HepG2 (cell line): ENCODE results near the gene METTL22. TPM values are rescaled to one million over a fixed set of nuclear protein-coding genes. Genes with fewer than 3 reads are reported as not detected.

Experiments
- ATAC-seq: fragments of 200-7000 bp; cut with Tn5 transposase; 3 replicates; pipeline ENCODE4 v1.9.1; 2020; ENCODE audit warnings: mild to moderate bottlenecking, moderate library complexity
- BruUV-seq: library from RNA; stranded (reverse); fragments of 400-500 nt; replicated peaks from 2 replicates; lab custom pipeline; 2021; lab: Mats Ljungman, UMichigan
- CTCF ChIA-PET: fragments of 300-600 bp; formaldehyde crosslinking; extraction: SDS; loops from one replicate; lab custom pipeline; 2021; ENCODE audit warnings: low total read pairs, inconsistent platforms, low intra/inter-chr PET ratio; lab: Yijun Ruan, JAX
- POLR2A ChIA-PET: fragments of 350-600 bp; sonication (Branson Sonifier 250); formaldehyde crosslinking; loops from one replicate; lab custom pipeline; 2020; ENCODE audit warnings: antibody characterized with exemption, inconsistent platforms; lab: Yijun Ruan, JAX
- DNase-seq: peaks from one replicate; pipeline ENCODE4 v3.0.0-alpha.2; 2015; ENCODE audit warnings: low spot score
- FAIRE-seq: peaks from 3 replicates; lab custom pipeline; 2011; peaks lifted over from hg19 to GRCh38; lab: Jason Lieb, UNC
- H2AFZ ChIP-seq: one replicate; pipeline ENCODE4 v1.6.1; 2011; ENCODE audit warnings: low read length, inconsistent platforms
- H3K27ac ChIP-seq: fragments of 300-600 bp; 3 replicates; pipeline ENCODE4 v1.8.0; 2011; ENCODE audit warnings: mixed run types, mild to moderate bottlenecking, mixed read lengths, low read length, inconsistent platforms; ENCODE audit not compliant: insufficient read depth; ENCODE audit errors: extremely low read length
- H3K27me3 ChIP-seq, 2 experiments: fragments of 200-600 bp in 1 of 2; 2 replicates in 1 of 2; 3 replicates in 1 of 2; pipeline versions ENCODE4 v1.6.0 to v1.8.0; 2011; ENCODE audit warnings: low read length in 2 of 2, mild to moderate bottlenecking in 2 of 2, moderate library complexity in 2 of 2, inconsistent platforms in 1 of 2; ENCODE audit not compliant: insufficient read depth in 2 of 2, control insufficient read depth in 1 of 2
- H3K36me3 ChIP-seq, 2 experiments: fragments of 200-600 bp in 1 of 2; replicated peaks in 1 of 2; 2 replicates in 1 of 2; 3 replicates in 1 of 2; pipeline versions ENCODE4 v1.5.1 to v1.8.0; 2011; ENCODE audit warnings: low read length in 2 of 2, inconsistent platforms in 1 of 2; ENCODE audit not compliant: insufficient read depth in 2 of 2, control insufficient read depth in 1 of 2
- H3K4me1 ChIP-seq: 2 replicates; pipeline ENCODE4 v1.5.1; 2012; ENCODE audit warnings: low read length, inconsistent platforms; ENCODE audit not compliant: insufficient read depth
- H3K4me2 ChIP-seq: 2 replicates; pipeline ENCODE4 v1.6.0; 2011; ENCODE audit warnings: low read depth, low read length, inconsistent platforms
- H3K4me3 ChIP-seq, 3 experiments: fragments of 200-600 bp in 1 of 3; sonication (generic), shearing (Covaris generic) in 1 of 3; replicated peaks in 1 of 3; 2 replicates each; pipeline ENCODE4 v1.5.1; 2011 to 2016; ENCODE audit warnings: low read length in 3 of 3, inconsistent platforms in 2 of 3, low read depth in 2 of 3, mild to moderate bottlenecking in 2 of 3, control low read depth in 1 of 3, mixed read lengths in 1 of 3; ENCODE audit not compliant: insufficient read depth in 1 of 3
- H3K79me2 ChIP-seq: one replicate; pipeline ENCODE4 v1.6.1; 2011; ENCODE audit warnings: low read length, inconsistent platforms; ENCODE audit not compliant: insufficient read depth
- H3K9ac ChIP-seq: 2 replicates; pipeline ENCODE4 v1.6.0; 2011; ENCODE audit warnings: mild to moderate bottlenecking, low read depth, low read length, inconsistent platforms; ENCODE audit not compliant: insufficient read depth
- H3K9me3 ChIP-seq: 2 replicates; pipeline ENCODE4 v1.5.1; 2012; ENCODE audit warnings: mild to moderate bottlenecking, low read length
- H4K20me1 ChIP-seq: 2 replicates; pipeline ENCODE4 v1.6.0; 2011; ENCODE audit warnings: inconsistent platforms, mild to moderate bottlenecking, low read length, moderate library complexity; ENCODE audit not compliant: insufficient read depth
- ISL2 ChIP-seq: sonication (generic); formaldehyde crosslinking; IDR thresholded peaks from 2 replicates; pipeline ENCODE4 v1.5.0; 2020; ENCODE audit warnings: missing genetic modification reagents
- LCORL ChIP-seq, 2 experiments: fragments of 450-650 bp in 1 of 2; sonication (generic) in 1 of 2; formaldehyde crosslinking in 1 of 2; IDR thresholded peaks; 2 replicates each; pipeline versions ENCODE4 v1.5.0 to v1.6.1; 2017 to 2020; ENCODE audit warnings: antibody characterized with exemption in 1 of 2, missing genetic modification reagents in 1 of 2
- MAFG ChIP-seq: sonication (generic); formaldehyde crosslinking; IDR thresholded peaks from 2 replicates; pipeline ENCODE4 v1.5.1; 2020; ENCODE audit warnings: mild to moderate bottlenecking, missing genetic modification reagents
- RXRA ChIP-seq: sonication (generic); formaldehyde crosslinking; IDR thresholded peaks from 2 replicates; pipeline ENCODE4 v1.5.1; 2020; ENCODE audit warnings: missing genetic modification reagents
- U2AF1 ChIP-seq: fragments of 200-400 bp; formaldehyde crosslinking; optimal IDR thresholded peaks from 2 replicates; pipeline ENCODE3; 2017; ENCODE audit warnings: mild to moderate bottlenecking, low read depth, low read length
- ZBTB4 ChIP-seq: sonication (generic); formaldehyde crosslinking; IDR thresholded peaks from 2 replicates; pipeline ENCODE4 v1.4.0; 2020; ENCODE audit warnings: missing genetic modification reagents, mild to moderate bottlenecking, borderline replicate concordance
- WGBS: methylation state at CpG from one replicate; pipeline ENCODE4 v1.1.6; 2017; ENCODE audit warnings: low lambda C conversion rate; 5-methylcytosine and 5-hydroxymethylcytosine counted together
- in situ Hi-C: cut with HindIII; loops from 2 replicates; pipeline ENCODE4 v1.10.0; 2017; ENCODE audit warnings: low pct_unique_long_range_greater_than_20kb; ENCODE audit not compliant: extremely low pct_ligation_motif_present
- intact Hi-C: fragments of 100-400 bp; cut with micrococcal nuclease; formaldehyde crosslinking; loops from one replicate; pipeline ENCODE4 v1.10.0; 2022; ENCODE audit not compliant: unreplicated experiment
- polyA plus RNA-seq, 8 experiments: library from polyadenylated mRNA; depleted of rRNA in 3 of 8; stranded (reverse) in 7 of 8; unstranded in 1 of 8; fragments of >200 nt; fragmentation: Illumina TruSeq in 4 of 8; extraction: Trizol in 4 of 8; gene quantifications; 2 replicates each; pipeline versions ENCODE4 v1.2.1 to v1.2.3, GENCODE V29; 2011 to 2016; ENCODE audit warnings: low read depth in 4 of 8, missing spikeins in 1 of 8, mixed read lengths in 1 of 8; ENCODE audit not compliant: insufficient read depth in 1 of 8
- total RNA-seq, 5 experiments: library from RNA; depleted of rRNA; stranded (reverse); fragments of >200 nt; fragmentation: Illumina TruSeq; extraction: Trizol; gene quantifications; 2 replicates each; pipeline ENCODE4 v1.2.3, GENCODE V29; 2016; ENCODE audit warnings: low read depth in 1 of 5
- TF ChIP-seq, protein P1 (sequence below): sonication (generic); formaldehyde crosslinking; IDR thresholded peaks from 2 replicates; pipeline ENCODE4 v1.8.0; 2022; ENCODE audit warnings: mild to moderate bottlenecking, missing genetic modification reagents
- TF ChIP-seq, protein P2 (sequence below): sonication (generic); formaldehyde crosslinking; IDR thresholded peaks from 2 replicates; pipeline ENCODE4 v1.4.0; 2020; ENCODE audit warnings: missing genetic modification reagents; ENCODE audit errors: not compliant biosample characterization

The METTL22 gene
- total and polyA plus RNA-seq, 2 of the 13 experiments (the other 11 are each of a cell fraction or from before 2014, with no cell fraction given): 36.2 to 94.8 TPM

DNA sequence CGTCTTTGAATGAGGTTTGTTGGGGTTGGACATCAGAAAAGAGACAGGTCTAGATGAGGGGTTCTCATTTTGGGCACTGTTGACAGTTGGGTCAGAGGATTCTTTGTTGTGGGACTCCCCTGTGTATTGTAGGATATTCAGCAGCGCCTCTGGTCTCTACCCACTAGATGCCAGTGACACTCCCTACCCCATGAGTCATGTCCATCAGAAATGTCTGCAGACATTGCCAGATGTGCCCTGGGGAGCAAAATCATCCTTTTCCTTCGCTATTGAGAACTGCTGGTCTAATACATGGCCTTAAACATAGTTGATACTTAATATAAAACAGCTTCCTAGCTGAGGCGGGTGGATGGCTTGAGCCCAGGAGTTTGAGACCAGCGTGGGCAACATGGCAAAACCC is 56.0 kb downstream of the METTL22 start (continued):
- TF ChIP-seq, protein P1, sequence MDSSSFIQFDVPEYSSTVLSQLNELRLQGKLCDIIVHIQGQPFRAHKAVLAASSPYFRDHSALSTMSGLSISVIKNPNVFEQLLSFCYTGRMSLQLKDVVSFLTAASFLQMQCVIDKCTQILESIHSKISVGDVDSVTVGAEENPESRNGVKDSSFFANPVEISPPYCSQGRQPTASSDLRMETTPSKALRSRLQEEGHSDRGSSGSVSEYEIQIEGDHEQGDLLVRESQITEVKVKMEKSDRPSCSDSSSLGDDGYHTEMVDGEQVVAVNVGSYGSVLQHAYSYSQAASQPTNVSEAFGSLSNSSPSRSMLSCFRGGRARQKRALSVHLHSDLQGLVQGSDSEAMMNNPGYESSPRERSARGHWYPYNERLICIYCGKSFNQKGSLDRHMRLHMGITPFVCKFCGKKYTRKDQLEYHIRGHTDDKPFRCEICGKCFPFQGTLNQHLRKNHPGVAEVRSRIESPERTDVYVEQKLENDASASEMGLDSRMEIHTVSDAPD: 0 out of 2 replicates have a peak, but pooled peaks have one; percentile 7

- Histone ChIP-seq H3K9me3 (no peaks in the 10 kb centered on the region), H3K4me3 (peak overlapping the region in 1 of 3 experiments; percentile 25; a peak in 3 of 6 replicates), H3K27ac (peak overlapping the region; percentile 68), H3K4me1 (peaks cover 82% of the 10 kb centered on the region), H4K20me1 (peaks cover 6% of the 10 kb centered on the region; the same call in 1 of the 2 replicates), H3K4me2 (peak overlapping the region; percentile 89), H3K36me3 (peaks cover 2 to 5% of the 10 kb centered on the region in 2 experiments; a peak in 1 of 5 replicates), H3K79me2 (peaks cover 33% of the 10 kb centered on the region), H2AFZ (no peak overlapping the region), H3K27me3 (no peaks in the 10 kb centered on the region; a peak in 1 of 5 replicates), H3K9ac (peak overlapping the region; percentile 49)
- BruUV-seq: TSS peak; percentile 84
- DNase-seq (peak; percentile 100), FAIRE-seq (peak; percentile 93), ATAC-seq (peak; percentile 48)
- POLR2A ChIA-PET: interaction anchor here (0.9 to 2.5 kb wide), 8 partner anchors 9 to 413 kb away, joined by 3 to 7 read pairs (median 4); partner anchors contain the start of gene HAPSTR1
- intact Hi-C loops: loop anchor here (1.0 to 10.0 kb wide), 4 partner anchors 12 to 417 kb away; partner anchors contain the start of gene HAPSTR1
- WGBS: 9% methylated on average over 7 of the region's 7 CpGs
- CTCF ChIA-PET: interaction anchor here (0.5 kb wide), 1 partner anchor 127 kb away, joined by 3 read pairs; no protein-coding TSS in a partner anchor
- in situ Hi-C loops: loop anchor here (5.0 kb wide), 1 partner anchor 64 kb away; no protein-coding TSS in a partner anchor
- peak; percentile 84 for TF ChIP-seq ISL2 (CRISPR knock-in tag)
- TF ChIP-seq RXRA: peak; percentile 54; the same call in 1 of the 2 replicates
- TF ChIP-seq, protein P2, sequence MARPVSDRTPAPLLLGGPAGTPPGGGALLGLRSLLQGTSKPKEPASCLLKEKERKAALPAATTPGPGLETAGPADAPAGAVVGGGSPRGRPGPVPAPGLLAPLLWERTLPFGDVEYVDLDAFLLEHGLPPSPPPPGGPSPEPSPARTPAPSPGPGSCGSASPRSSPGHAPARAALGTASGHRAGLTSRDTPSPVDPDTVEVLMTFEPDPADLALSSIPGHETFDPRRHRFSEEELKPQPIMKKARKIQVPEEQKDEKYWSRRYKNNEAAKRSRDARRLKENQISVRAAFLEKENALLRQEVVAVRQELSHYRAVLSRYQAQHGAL: no peak
- no peak for TF ChIP-seq MAFG
- TF ChIP-seq U2AF1: no peak
- TF ChIP-seq LCORL (IDR thresholded peaks at IDR 0.05): 0 out of 2 replicates have a peak, but pooled peaks have one; percentile 28
- 0 out of 2 replicates have a peak, but pooled peaks have one; percentile 36 for TF ChIP-seq LCORL (CRISPR knock-in tag; IDR thresholded peaks at IDR 0.05)
- TF ChIP-seq ZBTB4: no peak
These were observed 56.8 kb downstream of the METTL22 start for GRCh38 chr16:8678068-8678927.
